ENCODE data around the gene VTI1A.

Gene VTI1A

DNA sequence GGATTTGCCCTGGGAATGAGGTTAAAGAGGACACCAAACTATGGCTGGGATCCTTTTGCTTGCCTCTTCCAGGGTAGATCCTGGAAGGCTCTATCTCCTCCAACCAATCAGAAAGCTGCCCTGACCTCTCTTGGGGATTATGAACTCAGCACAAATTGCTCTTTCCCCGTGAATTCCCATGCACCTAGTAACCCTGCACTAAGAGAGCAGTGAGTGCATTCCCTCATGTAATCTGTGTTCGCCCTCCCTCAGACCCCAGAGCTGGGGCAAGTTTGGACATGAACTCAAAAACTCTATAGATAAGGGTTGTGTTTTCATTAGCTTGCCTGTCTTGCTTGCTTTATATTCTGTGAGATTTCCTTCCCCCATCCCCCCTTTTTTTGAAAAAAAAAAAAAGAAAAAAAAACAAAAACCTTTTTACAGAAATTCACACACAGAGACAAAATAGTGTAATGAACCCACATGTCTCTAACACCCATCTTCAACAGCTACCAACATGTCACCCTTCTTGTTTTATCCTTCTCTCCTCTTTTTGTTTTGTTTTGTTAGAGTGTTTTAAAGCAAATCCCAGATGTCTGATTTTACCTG, 277.5 kb downstream of the VTI1A start (continued):
- TF ChIP-seq ZBTB1 (tag by site-specific recombination; IDR thresholded peaks at IDR 0.05) (no peak), ZNF366 (tag by site-specific recombination; conservative IDR thresholded peaks at IDR 0.05) (peak; percentile 26; the same call in 1 of the 2 replicates), ZNF335 (tag by site-specific recombination; conservative IDR thresholded peaks at IDR 0.05) (0 out of 2 replicates have a peak, but pooled peaks have one; percentile 16), ZNF701 (tag by site-specific recombination; IDR thresholded peaks at IDR 0.05) (no peak), ZNF558 (tag by site-specific recombination; IDR thresholded peaks at IDR 0.05) (peak; percentile 33; the same call in 1 of the 2 replicates), ZNF202 (tag by site-specific recombination; IDR thresholded peaks at IDR 0.05; ENCODE audit: borderline replicate concordance) (no peak), ZNF24 (tag by site-specific recombination; IDR thresholded peaks at IDR 0.05) (0 out of 2 replicates have a peak, but pooled peaks have one; percentile 35), BCL6B (tag by site-specific recombination; IDR thresholded peaks at IDR 0.05) (no peak), ZNF548 (tag by site-specific recombination; IDR thresholded peaks at IDR 0.05) (no peak), GLIS2 (tag by site-specific recombination; IDR thresholded peaks at IDR 0.05) (no peak), ZNF561 (tag by site-specific recombination; IDR thresholded peaks at IDR 0.05; ENCODE audit: borderline replicate concordance) (peak; percentile 15; the same call in 1 of the 2 replicates), ZBTB48 (tag by site-specific recombination; IDR thresholded peaks at IDR 0.05) (peak; percentile 80), PRDM6 (tag by site-specific recombination; IDR thresholded peaks at IDR 0.05) (peak; percentile 35), MZF1 (tag by site-specific recombination; IDR thresholded peaks at IDR 0.05; ENCODE audit: borderline replicate concordance) (peak; percentile 82), ZNF624 (tag by site-specific recombination; IDR thresholded peaks at IDR 0.05) (no peak), ZBTB8A (tag by site-specific recombination; IDR thresholded peaks at IDR 0.05) (peak; percentile 31; the same call in 1 of the 2 replicates), ZNF629 (tag by site-specific recombination; IDR thresholded peaks at IDR 0.05) (no peak), ZEB2 (tag by site-specific recombination; IDR thresholded peaks at IDR 0.05) (peak; percentile 45; the same call in 1 of the 2 replicates), ZNF292 (tag by site-specific recombination; IDR thresholded peaks at IDR 0.05; ENCODE audit: borderline replicate concordance, low read depth) (no peak), INSM2 (tag by site-specific recombination; IDR thresholded peaks at IDR 0.05) (peak; percentile 91), ZNF121 (tag by site-specific recombination; IDR thresholded peaks at IDR 0.05) (no peak), GLIS1 (tag by site-specific recombination; IDR thresholded peaks at IDR 0.05) (peak; percentile 54), ZNF184 (tag by site-specific recombination; IDR thresholded peaks at IDR 0.05) (no peak), KLF1 (tag by site-specific recombination; IDR thresholded peaks at IDR 0.05) (no peak), ZNF785 (tag by site-specific recombination; IDR thresholded peaks at IDR 0.05) (no peak), ZNF664 (tag by site-specific recombination; IDR thresholded peaks at IDR 0.05) (no peak), KLF7 (tag by site-specific recombination; IDR thresholded peaks at IDR 0.05; ENCODE audit: borderline replicate concordance) (no peak), ZNF600 (tag by site-specific recombination; IDR thresholded peaks at IDR 0.05) (0 out of 2 replicates have a peak, but pooled peaks have one; percentile 53), ZNF48 (tag by site-specific recombination; IDR thresholded peaks at IDR 0.05) (no peak), ZNF677 (tag by site-specific recombination; IDR thresholded peaks at IDR 0.05) (no peak), ZNF155 (tag by site-specific recombination; IDR thresholded peaks at IDR 0.05) (no peak)
- TF ChIP-seq, protein P1, sequence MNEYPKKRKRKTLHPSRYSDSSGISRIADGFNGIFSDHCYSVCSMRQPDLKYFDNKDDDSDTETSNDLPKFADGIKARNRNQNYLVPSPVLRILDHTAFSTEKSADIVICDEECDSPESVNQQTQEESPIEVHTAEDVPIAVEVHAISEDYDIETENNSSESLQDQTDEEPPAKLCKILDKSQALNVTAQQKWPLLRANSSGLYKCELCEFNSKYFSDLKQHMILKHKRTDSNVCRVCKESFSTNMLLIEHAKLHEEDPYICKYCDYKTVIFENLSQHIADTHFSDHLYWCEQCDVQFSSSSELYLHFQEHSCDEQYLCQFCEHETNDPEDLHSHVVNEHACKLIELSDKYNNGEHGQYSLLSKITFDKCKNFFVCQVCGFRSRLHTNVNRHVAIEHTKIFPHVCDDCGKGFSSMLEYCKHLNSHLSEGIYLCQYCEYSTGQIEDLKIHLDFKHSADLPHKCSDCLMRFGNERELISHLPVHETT (tag by site-specific recombination; IDR thresholded peaks at IDR 0.05), result no peak
